ENCODE results near the gene BPIFB6. TPM values are rescaled to one million over a fixed set of nuclear protein-coding genes. Genes with fewer than 3 reads are reported as not detected.

BPIFB6 gene
- total RNA-seq, 2 experiments from 2014 or later: not detected

GRCh38 chr20:33014336-33015113 is 16.9 kb upstream of the BPIFB6 start:
- DNase-seq: no peak
- ChIA-PET CTCF (interaction anchor here (1.1 to 2.3 kb wide), 2 partner anchors 10 to 113 kb away, joined by 4 to 7 read pairs; no protein-coding TSS in a partner anchor), POLR2A (no interaction called here)
- no peaks in the 10 kb centered on the region for H3K36me3 Mint-ChIP-seq
- no peaks in the 10 kb centered on the region for H3K27me3 Mint-ChIP-seq
- H3K9me3 Mint-ChIP-seq: no peaks in the 10 kb centered on the region
- H3K4me3 Mint-ChIP-seq: no peak overlapping the region
- H3K4me1 Mint-ChIP-seq (ENCODE audit: low read depth): no peaks in the 10 kb centered on the region
- intact Hi-C loops (cut with micrococcal nuclease): no loop called here
- no peak overlapping the region for H3K27ac Mint-ChIP-seq

GRCh38 chr20:33015114-33015484 is 16.3 kb upstream of the BPIFB6 start:
- CTCF ChIA-PET: interaction anchor here (2.3 kb wide), 1 partner anchor 113 kb away, joined by 7 read pairs; no protein-coding TSS in a partner anchor

GRCh38 chr20:33015700-33016580 is 15.5 kb upstream of the BPIFB6 start:
- no peak for DNase-seq
- H3K4me3 Mint-ChIP-seq: no peak overlapping the region
- POLR2A ChIA-PET: interaction anchor here (0.5 kb wide), 1 partner anchor 292 kb away, joined by 5 read pairs; no protein-coding TSS in a partner anchor
- no peak overlapping the region for H3K27ac Mint-ChIP-seq
- no peaks in the 10 kb centered on the region for H3K9me3 Mint-ChIP-seq
- CTCF ChIA-PET: interaction anchor here (1.2 kb wide), 1 partner anchor 71 kb away, joined by 3 read pairs; no protein-coding TSS in a partner anchor
- H3K36me3 Mint-ChIP-seq: no peaks in the 10 kb centered on the region
- intact Hi-C loops (cut with micrococcal nuclease): no loop called here
- H3K27me3 Mint-ChIP-seq: no peaks in the 10 kb centered on the region
- no peaks in the 10 kb centered on the region for H3K4me1 Mint-ChIP-seq (ENCODE audit: low read depth)

More at GRCh38 chr20:33015114-33015484, 16.3 kb upstream of the BPIFB6 start:
- Mint-ChIP-seq H3K27ac (no peak overlapping the region), H3K27me3 (no peaks in the 10 kb centered on the region), H3K9me3 (no peaks in the 10 kb centered on the region), H3K36me3 (no peaks in the 10 kb centered on the region), H3K4me3 (no peak overlapping the region), H3K4me1 (ENCODE audit: low read depth) (no peaks in the 10 kb centered on the region)
- intact Hi-C loops (cut with micrococcal nuclease): no loop called here
- POLR2A ChIA-PET: no interaction called here
- no peak for DNase-seq

- no peak for DNase-seq
- H3K27me3 Mint-ChIP-seq: no peaks in the 10 kb centered on the region
- H3K9me3 Mint-ChIP-seq: no peaks in the 10 kb centered on the region
- H3K4me1 Mint-ChIP-seq (ENCODE audit: low read depth): no peaks in the 10 kb centered on the region
- intact Hi-C loops (cut with micrococcal nuclease): no loop called here
- no peak overlapping the region for H3K4me3 Mint-ChIP-seq
- ChIA-PET POLR2A (no interaction called here), CTCF (interaction anchor here (1.2 to 1.6 kb wide), 2 partner anchors 12 to 72 kb away, joined by 3 to 5 read pairs; no protein-coding TSS in a partner anchor)
- no peak overlapping the region for H3K27ac Mint-ChIP-seq
- H3K36me3 Mint-ChIP-seq: no peaks in the 10 kb centered on the region
Measured at GRCh38 chr20:33016581-33017109, 14.8 kb upstream of the BPIFB6 start.

- no peak for DNase-seq
- Mint-ChIP-seq H3K4me1 (ENCODE audit: low read depth) (no peaks in the 10 kb centered on the region), H3K9me3 (no peaks in the 10 kb centered on the region), H3K27me3 (no peaks in the 10 kb centered on the region), H3K4me3 (no peak overlapping the region), H3K36me3 (no peaks in the 10 kb centered on the region), H3K27ac (no peak overlapping the region)
- CTCF ChIA-PET: interaction anchor here (0.6 to 1.6 kb wide), 2 partner anchors 13 to 115 kb away, joined by 3 to 5 read pairs; no protein-coding TSS in a partner anchor
- POLR2A ChIA-PET: no interaction called here
- intact Hi-C loops (cut with micrococcal nuclease): no loop called here
Measured at GRCh38 chr20:33017542-33017941, 13.9 kb upstream of the BPIFB6 start.

GRCh38 chr20:33018169-33018931 is 13.1 kb upstream of the BPIFB6 start:
- ChIA-PET CTCF (interaction anchor here (1.0 to 1.6 kb wide), 3 partner anchors 13 to 240 kb away, joined by 3 to 5 read pairs (median 3); no protein-coding TSS in a partner anchor), POLR2A (no interaction called here)
- H3K36me3 Mint-ChIP-seq: no peaks in the 10 kb centered on the region
- intact Hi-C loops (cut with micrococcal nuclease): no loop called here
- no peaks in the 10 kb centered on the region for H3K9me3 Mint-ChIP-seq
- no peak overlapping the region for H3K4me3 Mint-ChIP-seq
- H3K27ac Mint-ChIP-seq: no peak overlapping the region
- H3K4me1 Mint-ChIP-seq (ENCODE audit: low read depth): no peaks in the 10 kb centered on the region
- DNase-seq: no peak
- H3K27me3 Mint-ChIP-seq: no peaks in the 10 kb centered on the region

GRCh38 chr20:33019465-33020277 is 11.8 kb upstream of the BPIFB6 start:
- intact Hi-C loops (cut with micrococcal nuclease): no loop called here
- Mint-ChIP-seq H3K27ac (no peak overlapping the region), H3K9me3 (no peaks in the 10 kb centered on the region), H3K36me3 (no peaks in the 10 kb centered on the region), H3K27me3 (no peaks in the 10 kb centered on the region), H3K4me1 (ENCODE audit: low read depth) (no peaks in the 10 kb centered on the region), H3K4me3 (no peak overlapping the region)
- DNase-seq: no peak
- POLR2A ChIA-PET: no interaction called here
- CTCF ChIA-PET: interaction anchor here (1.0 kb wide), 1 partner anchor 118 kb away, joined by 3 read pairs; no protein-coding TSS in a partner anchor

- intact Hi-C loops (cut with micrococcal nuclease): no loop called here
- no peaks in the 10 kb centered on the region for H3K27me3 Mint-ChIP-seq
- no peak overlapping the region for H3K27ac Mint-ChIP-seq
- DNase-seq: no peak
- H3K4me1 Mint-ChIP-seq (ENCODE audit: low read depth): no peaks in the 10 kb centered on the region
- ChIA-PET POLR2A (no interaction called here), CTCF (no interaction called here)
- H3K9me3 Mint-ChIP-seq: no peaks in the 10 kb centered on the region
- H3K4me3 Mint-ChIP-seq: no peak overlapping the region
- no peaks in the 10 kb centered on the region for H3K36me3 Mint-ChIP-seq
Measured at GRCh38 chr20:33020278-33021161, 10.9 kb upstream of the BPIFB6 start.

GRCh38 chr20:33021879-33022278 is 9.6 kb upstream of the BPIFB6 start:
- Mint-ChIP-seq H3K9me3 (no peaks in the 10 kb centered on the region), H3K4me1 (ENCODE audit: low read depth) (no peaks in the 10 kb centered on the region), H3K27ac (no peak overlapping the region), H3K36me3 (no peaks in the 10 kb centered on the region), H3K4me3 (no peak overlapping the region), H3K27me3 (no peaks in the 10 kb centered on the region)
- CTCF ChIA-PET: no interaction called here
- POLR2A ChIA-PET: no interaction called here
- intact Hi-C loops (cut with micrococcal nuclease): no loop called here
- no peak for DNase-seq

GRCh38 chr20:33022289-33022688 is 9.2 kb upstream of the BPIFB6 start:
- no peaks in the 10 kb centered on the region for H3K27me3 Mint-ChIP-seq
- H3K9me3 Mint-ChIP-seq: no peaks in the 10 kb centered on the region
- intact Hi-C loops (cut with micrococcal nuclease): no loop called here
- H3K27ac Mint-ChIP-seq: no peak overlapping the region
- CTCF ChIA-PET: no interaction called here
- H3K4me3 Mint-ChIP-seq: no peak overlapping the region
- DNase-seq: no peak
- H3K36me3 Mint-ChIP-seq: no peaks in the 10 kb centered on the region
- no peaks in the 10 kb centered on the region for H3K4me1 Mint-ChIP-seq (ENCODE audit: low read depth)
- POLR2A ChIA-PET: no interaction called here

All from activated CD4-positive, alpha-beta memory T cell treated with anti-CD3 and anti-CD28 coated beads for 36 hours (primary cell).